ENCODE data around the gene VPS33A. TPM values are rescaled to one million over a fixed set of nuclear protein-coding genes. Genes with fewer than 3 reads are reported as not detected.
"Not testable (repeated sequence)": the region's sequence is repeated elsewhere in the genome, so short reads cannot be mapped to it uniquely, and the experiment has no call there.

Gene VPS33A
- total RNA-seq, 1 experiment from 2014 or later, result 35.2 TPM

GRCh38 chr12:122258462-122258861, 7.8 kb downstream of the VPS33A start:
- H3K9me3 ChIP-seq (ENCODE audit: control insufficient read depth, insufficient read depth, low read depth, low read length); H3K27me3 ChIP-seq (ENCODE audit: control insufficient read depth, insufficient read depth, low read length); H3K27ac ChIP-seq (ENCODE audit: low read length); ATAC-seq; DNase-seq (ENCODE audit: low read depth, low spot score); H3K4me1 ChIP-seq (ENCODE audit: control insufficient read depth, insufficient read depth, low read length); H3K4me3 ChIP-seq (ENCODE audit: low read depth in 2 of 2, low read length in 2 of 2); in situ Hi-C loops (cut with HindIII; ENCODE audit: low pct_unique_long_range_greater_than_20kb, low sequenced_read_pairs); intact Hi-C loops (cut with micrococcal nuclease; ENCODE audit: unreplicated experiment); POLR2A ChIA-PET; BruUV-seq (replicated peaks): not testable (repeated sequence)
- H3K36me3 ChIP-seq (ENCODE audit: control insufficient read depth, insufficient read depth, low read length), result peaks cover 13% of the 10 kb centered on the region; the same call in 1 of the 2 replicates
- CTCF ChIA-PET, result interaction anchor here (0.7 kb wide), 1 partner anchor 26 kb away, joined by 7 read pairs; no protein-coding TSS in a partner anchor

- ChIA-PET POLR2A (no interaction called here), CTCF (no interaction called here)
- H3K4me3 ChIP-seq (ENCODE audit: low read depth in 2 of 2, low read length in 2 of 2), result no peak overlapping the region
- TF ChIP-seq POLR2AphosphoS5 (IDR thresholded peaks at IDR 0.05; ENCODE audit: low read depth, low read length) (no peak), TCF7L2 (IDR thresholded peaks at IDR 0.05; ENCODE audit: low read depth, low read length) (no peak), REST (IDR thresholded peaks at IDR 0.05; ENCODE audit: insufficient read depth in 1 of 2, low read depth in 2 of 2, low read length in 1 of 2) (no peak), CTCF (IDR thresholded peaks at IDR 0.05) (no peak), SIN3A (IDR thresholded peaks at IDR 0.05; ENCODE audit: borderline replicate concordance, insufficient read depth, low read depth, low read length) (no peak)
- H3K36me3 ChIP-seq (ENCODE audit: control insufficient read depth, insufficient read depth, low read length), result peaks cover 2% of the 10 kb centered on the region; the same call in 1 of the 2 replicates
- DNase-seq (ENCODE audit: low read depth, low spot score) (no peak), ATAC-seq (no peak)
- no peak overlapping the region for H3K27ac ChIP-seq (ENCODE audit: low read length)
- H3K4me1 ChIP-seq (ENCODE audit: control insufficient read depth, insufficient read depth, low read length), result no peaks in the 10 kb centered on the region
- no peaks in the 10 kb centered on the region for H3K9me3 ChIP-seq (ENCODE audit: control insufficient read depth, insufficient read depth, low read depth, low read length)
- intact Hi-C loops (cut with micrococcal nuclease; ENCODE audit: unreplicated experiment), result no loop called here
- H3K27me3 ChIP-seq (ENCODE audit: control insufficient read depth, insufficient read depth, low read length), result no peaks in the 10 kb centered on the region
- no TSS peak for BruUV-seq (replicated peaks)
- in situ Hi-C loops (cut with HindIII; ENCODE audit: low pct_unique_long_range_greater_than_20kb, low sequenced_read_pairs), result no loop called here
Measured at GRCh38 chr12:122250536-122250935, 15.8 kb downstream of the VPS33A start.

GRCh38 chr12:122250047-122250446, 16.2 kb downstream of the VPS33A start:
- in situ Hi-C loops (cut with HindIII; ENCODE audit: low pct_unique_long_range_greater_than_20kb, low sequenced_read_pairs) (no loop called here), intact Hi-C loops (cut with micrococcal nuclease; ENCODE audit: unreplicated experiment) (no loop called here)
- Histone ChIP-seq H3K4me3 (ENCODE audit: low read depth in 2 of 2, low read length in 2 of 2) (no peak overlapping the region), H3K27ac (ENCODE audit: low read length) (no peak overlapping the region), H3K9me3 (ENCODE audit: control insufficient read depth, insufficient read depth, low read depth, low read length) (no peaks in the 10 kb centered on the region), H3K27me3 (ENCODE audit: control insufficient read depth, insufficient read depth, low read length) (no peaks in the 10 kb centered on the region), H3K36me3 (ENCODE audit: control insufficient read depth, insufficient read depth, low read length) (peaks cover 2% of the 10 kb centered on the region; the same call in 1 of the 2 replicates), H3K4me1 (ENCODE audit: control insufficient read depth, insufficient read depth, low read length) (no peaks in the 10 kb centered on the region)
- TF ChIP-seq TCF7L2 (IDR thresholded peaks at IDR 0.05; ENCODE audit: low read depth, low read length) (no peak), POLR2AphosphoS5 (IDR thresholded peaks at IDR 0.05; ENCODE audit: low read depth, low read length) (no peak), SIN3A (IDR thresholded peaks at IDR 0.05; ENCODE audit: borderline replicate concordance, insufficient read depth, low read depth, low read length) (no peak), CTCF (IDR thresholded peaks at IDR 0.05) (no peak), REST (IDR thresholded peaks at IDR 0.05; ENCODE audit: insufficient read depth in 1 of 2, low read depth in 2 of 2, low read length in 1 of 2) (no peak)
- CTCF ChIA-PET, result no interaction called here
- POLR2A ChIA-PET, result no interaction called here
- ATAC-seq (no peak), DNase-seq (ENCODE audit: low read depth, low spot score) (no peak)
- no TSS peak for BruUV-seq (replicated peaks)

Measured in Panc1 (cell line).